Right lung (tissue), 5 donors: ENCODE measurements around the gene MGAT5. TPM values are rescaled to one million over a fixed set of nuclear protein-coding genes. Genes with fewer than 3 reads are reported as not detected.

ENCODE experiments used
- DNase-seq, 2 donors: peaks; one replicate each; pipeline ENCODE4 v3.0.0-alpha.2; 2013
- polyA plus RNA-seq, 5 donors: library from polyadenylated mRNA; unstranded; fragments of 120-200 nt; gene quantifications; one replicate each; pipeline versions ENCODE4 v1.2.1 to v1.2.3, GENCODE V29; 2013; ENCODE audit warnings: inconsistent platforms in 1 of 5, low replicate concordance in 1 of 5; ENCODE audit not compliant: insufficient read length in 5 of 5, insufficient read depth in 1 of 5

The MGAT5 gene
- polyA plus RNA-seq, 5 donors = 20.7 to 27.3 (median 23.8) TPM

- no peak for DNase-seq
Observed at GRCh38 chr2:134500211-134500935, 246.5 kb downstream of the MGAT5 start.

- DNase-seq = no peak
Observed at GRCh38 chr2:134501476-134502091, 247.7 kb downstream of the MGAT5 start.

DNA sequence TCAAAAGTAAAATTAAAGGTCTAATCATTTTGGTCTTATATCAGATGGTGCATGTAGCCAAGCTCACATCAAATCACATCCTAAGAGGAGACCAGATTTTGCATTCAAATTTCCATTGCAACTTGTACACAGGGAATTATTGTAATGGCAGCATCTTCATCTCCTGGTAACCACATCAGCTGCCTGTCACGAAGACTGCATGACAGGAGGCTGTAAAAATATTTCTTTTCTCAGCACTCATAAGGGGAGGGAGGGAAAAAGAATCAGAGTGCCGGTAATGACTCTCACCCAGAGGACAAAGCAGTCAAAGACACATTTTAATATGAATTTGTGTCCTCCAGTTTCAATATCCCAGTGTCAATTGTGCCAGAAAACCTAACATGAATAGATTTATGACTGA, 248.2 kb downstream of the MGAT5 start:
- DNase-seq = no peak
